Activated CD8-positive, alpha-beta T cell treated with anti-CD3 and anti-CD28 coated beads, Interleukin-2, amount 10 ng/mL, durations not matched to agents 7 days and 5 days (primary cell): ENCODE results near the gene STX18. TPM values are rescaled to one million over a fixed set of nuclear protein-coding genes. Genes with fewer than 3 reads are reported as not detected.

Source experiments
- ATAC-seq: fragments of 150-1000 bp; cut with Tn5 transposase; one replicate; pipeline ENCODE4 v1.10.0; 2021; ENCODE audit warnings: moderate library complexity
- CTCF ChIA-PET: fragments of 350-600 bp; sonication (Branson Sonifier 250); formaldehyde crosslinking; loops from one replicate; lab custom pipeline; 2021; ENCODE audit warnings: antibody characterized with exemption; lab: Charles Lee
- POLR2A ChIA-PET: fragments of 350-600 bp; sonication (Branson Sonifier 250); formaldehyde crosslinking; loops from one replicate; lab custom pipeline; 2021; ENCODE audit warnings: antibody characterized with exemption; lab: Charles Lee
- DNase-seq: peaks from one replicate; pipeline ENCODE4 v3.0.0-alpha.2; 2020
- H3K27ac Mint-ChIP-seq: one replicate; pipeline ENCODE4 v1.8.0; 2021; ENCODE audit warnings: mild to moderate bottlenecking, mixed read lengths
- H3K27me3 Mint-ChIP-seq: one replicate; pipeline ENCODE4 v1.8.0; 2021; ENCODE audit warnings: low read depth, mixed read lengths
- H3K36me3 Mint-ChIP-seq: one replicate; pipeline ENCODE4 v1.8.0; 2021; ENCODE audit warnings: low read depth, mixed read lengths
- H3K4me1 Mint-ChIP-seq: one replicate; pipeline ENCODE4 v1.8.0; 2021; ENCODE audit warnings: low read depth, mixed read lengths
- H3K4me3 Mint-ChIP-seq: one replicate; pipeline ENCODE4 v1.8.0; 2021; ENCODE audit warnings: mild to moderate bottlenecking, mixed read lengths
- H3K9me3 Mint-ChIP-seq: one replicate; pipeline ENCODE4 v1.8.0; 2022; ENCODE audit warnings: mixed read lengths; ENCODE audit not compliant: insufficient read depth
- total RNA-seq, 2 experiments: library from RNA; stranded (reverse); gene quantifications; one replicate each; pipeline ENCODE4 v1.2.3, GENCODE V29; 2021

The STX18 gene
- total RNA-seq, 2 experiments from 2014 or later: 21.2 to 24.9 TPM

DNA sequence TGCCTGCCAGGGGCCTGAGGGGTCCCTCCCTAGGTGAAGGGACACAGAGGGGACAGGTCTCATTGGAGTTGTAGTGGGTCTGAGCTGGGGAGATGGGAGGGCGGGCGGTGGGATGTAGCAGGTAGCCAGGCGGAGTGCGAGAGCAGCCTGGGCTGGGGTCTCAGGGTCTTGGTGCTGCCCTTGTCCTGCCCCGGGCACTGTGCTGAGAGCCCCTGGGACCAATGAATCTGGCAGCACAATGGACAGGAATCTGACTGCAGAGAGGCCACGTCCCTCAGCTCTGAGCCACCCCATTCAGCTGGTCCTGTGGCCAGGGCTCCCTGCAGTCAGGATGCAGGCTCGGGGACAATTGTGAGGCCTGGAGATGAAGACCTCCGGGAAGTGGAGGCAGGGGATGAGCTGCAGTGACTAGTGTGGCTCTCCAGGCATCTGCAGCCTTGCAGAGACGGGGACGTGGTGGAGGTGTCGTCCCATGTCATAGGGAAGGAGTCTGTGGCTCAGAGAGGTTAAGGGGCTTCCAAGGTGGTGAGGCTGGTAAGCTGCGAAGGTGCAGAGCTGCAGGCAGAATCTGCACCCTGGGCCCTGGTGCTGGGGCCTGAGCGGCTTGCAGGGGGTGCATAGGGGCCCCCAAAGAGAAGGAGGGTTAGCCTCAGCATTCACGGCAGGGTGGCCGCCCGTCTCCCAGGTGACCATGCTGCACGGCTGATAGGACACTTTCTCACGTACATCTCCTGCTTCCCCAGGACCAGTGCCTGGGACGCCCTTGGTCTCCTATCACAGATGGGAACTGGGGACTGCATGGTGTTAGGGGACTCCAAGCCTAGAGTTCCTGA, 134.3 kb downstream of the STX18 start:
- no peak overlapping the region for H3K27ac Mint-ChIP-seq
- no peak for ATAC-seq
- no peaks in the 10 kb centered on the region for H3K4me1 Mint-ChIP-seq
- CTCF ChIA-PET: no interaction called here
- H3K27me3 Mint-ChIP-seq: no peaks in the 10 kb centered on the region
- no peak overlapping the region for H3K4me3 Mint-ChIP-seq
- no peak for DNase-seq
- no peaks in the 10 kb centered on the region for H3K9me3 Mint-ChIP-seq
- POLR2A ChIA-PET: no interaction called here
- no peaks in the 10 kb centered on the region for H3K36me3 Mint-ChIP-seq

DNA sequence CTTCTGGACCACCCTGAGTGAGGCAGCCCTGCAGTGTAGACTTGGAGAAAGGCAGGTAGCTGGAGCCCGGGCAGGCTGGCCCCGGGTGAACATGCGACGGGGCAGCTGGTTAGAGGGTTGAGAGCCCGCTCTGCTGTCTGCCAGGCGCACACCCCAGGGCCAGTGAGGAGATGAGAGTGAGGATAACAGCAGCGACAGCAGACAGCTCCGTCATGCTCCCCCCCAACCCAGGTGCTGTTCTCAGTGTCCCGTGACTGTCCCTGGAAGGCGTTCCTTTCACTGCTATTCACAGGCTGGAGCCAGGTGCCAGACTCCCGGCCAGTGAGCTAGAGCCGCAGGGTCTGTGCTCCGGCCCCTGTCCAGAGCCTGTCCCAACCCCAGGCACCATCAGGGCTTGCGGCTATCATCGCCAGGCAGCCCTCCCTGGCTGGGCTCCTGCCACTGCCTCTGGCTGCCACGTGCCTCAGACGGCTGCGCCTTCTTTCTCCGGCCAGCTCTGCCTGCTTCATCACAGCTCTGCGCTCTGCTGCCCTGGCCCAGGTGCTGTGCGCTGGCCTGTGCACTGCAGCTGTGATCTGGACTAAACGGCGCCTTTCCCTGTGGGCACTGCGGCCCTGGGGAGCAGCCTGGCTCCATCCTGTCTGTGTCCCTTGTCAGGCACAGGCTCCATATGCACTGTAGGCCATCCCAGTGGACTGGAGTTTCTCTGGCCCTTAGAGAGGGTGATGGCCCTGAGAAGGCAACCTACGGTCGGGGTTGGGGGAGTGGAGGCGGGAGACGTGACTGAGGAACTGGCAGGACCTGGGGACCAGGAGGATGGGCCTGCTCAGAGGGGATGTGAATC, 135.2 kb downstream of the STX18 start:
- H3K36me3 Mint-ChIP-seq: no peaks in the 10 kb centered on the region
- CTCF ChIA-PET: no interaction called here
- no peak for ATAC-seq
- no peaks in the 10 kb centered on the region for H3K4me1 Mint-ChIP-seq
- no peak overlapping the region for H3K27ac Mint-ChIP-seq
- no peak for DNase-seq
- POLR2A ChIA-PET: no interaction called here
- H3K4me3 Mint-ChIP-seq: no peak overlapping the region
- H3K27me3 Mint-ChIP-seq: no peaks in the 10 kb centered on the region
- no peaks in the 10 kb centered on the region for H3K9me3 Mint-ChIP-seq

DNA sequence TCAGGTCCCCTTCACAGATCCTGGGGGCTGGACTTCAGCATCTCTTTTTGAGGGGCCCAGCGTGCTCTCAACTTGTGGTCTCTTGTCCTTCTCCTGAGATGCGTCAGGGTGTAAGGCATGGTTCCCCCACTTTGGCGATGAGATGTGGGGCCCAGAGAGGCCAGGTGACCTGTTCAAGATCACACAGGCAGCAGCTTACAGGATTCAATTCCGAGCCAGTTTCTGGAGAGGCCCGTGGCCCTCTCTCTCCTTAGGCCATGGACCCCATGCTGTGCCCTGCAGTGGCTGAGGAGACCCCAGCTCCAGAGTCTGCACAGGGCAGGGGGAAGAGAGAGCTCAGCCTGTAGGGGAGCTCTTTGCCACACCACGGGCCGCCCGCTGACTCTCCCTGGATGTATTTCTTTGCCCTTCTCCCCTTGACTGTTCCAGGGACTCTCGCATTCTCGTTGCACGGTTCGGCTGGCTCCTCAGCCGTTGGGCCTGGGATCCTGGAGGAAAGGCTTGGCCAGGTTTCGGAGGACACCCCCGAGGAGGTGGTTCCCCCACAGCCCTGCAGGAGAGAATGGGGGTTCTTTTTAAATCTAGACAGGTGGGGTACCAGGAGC, 136.4 kb downstream of the STX18 start:
- H3K27ac Mint-ChIP-seq: no peak overlapping the region
- H3K36me3 Mint-ChIP-seq: no peaks in the 10 kb centered on the region
- ATAC-seq (no peak), DNase-seq (no peak)
- H3K4me1 Mint-ChIP-seq: no peaks in the 10 kb centered on the region
- H3K27me3 Mint-ChIP-seq: no peaks in the 10 kb centered on the region
- H3K4me3 Mint-ChIP-seq: no peak overlapping the region
- CTCF ChIA-PET: no interaction called here
- POLR2A ChIA-PET: no interaction called here
- H3K9me3 Mint-ChIP-seq: no peaks in the 10 kb centered on the region

DNA sequence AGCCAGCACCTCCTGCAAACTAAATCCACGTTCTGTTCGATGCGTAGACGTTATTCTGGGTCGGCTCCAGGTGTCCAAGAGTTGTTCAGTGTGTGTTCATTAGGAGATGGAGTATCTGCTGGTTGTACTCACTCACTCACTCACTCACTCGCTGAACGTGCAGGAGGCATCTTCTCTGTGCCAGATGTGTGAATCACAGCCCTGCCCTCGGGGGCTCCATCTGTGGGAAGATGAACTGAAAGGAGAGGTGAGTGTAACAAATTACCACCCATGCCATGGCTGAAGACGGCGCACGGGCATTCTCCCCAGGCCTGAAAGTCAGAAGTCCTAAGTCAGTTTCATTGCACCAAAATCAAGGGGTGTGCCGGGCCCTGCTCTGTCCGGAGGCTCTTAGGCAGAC, 138.9 kb downstream of the STX18 start:
- Mint-ChIP-seq H3K27ac (no peak overlapping the region), H3K9me3 (no peaks in the 10 kb centered on the region), H3K4me1 (no peaks in the 10 kb centered on the region), H3K36me3 (no peaks in the 10 kb centered on the region), H3K27me3 (no peaks in the 10 kb centered on the region), H3K4me3 (no peak overlapping the region)
- ChIA-PET POLR2A (no interaction called here), CTCF (no interaction called here)
- DNase-seq (no peak), ATAC-seq (no peak)

DNA sequence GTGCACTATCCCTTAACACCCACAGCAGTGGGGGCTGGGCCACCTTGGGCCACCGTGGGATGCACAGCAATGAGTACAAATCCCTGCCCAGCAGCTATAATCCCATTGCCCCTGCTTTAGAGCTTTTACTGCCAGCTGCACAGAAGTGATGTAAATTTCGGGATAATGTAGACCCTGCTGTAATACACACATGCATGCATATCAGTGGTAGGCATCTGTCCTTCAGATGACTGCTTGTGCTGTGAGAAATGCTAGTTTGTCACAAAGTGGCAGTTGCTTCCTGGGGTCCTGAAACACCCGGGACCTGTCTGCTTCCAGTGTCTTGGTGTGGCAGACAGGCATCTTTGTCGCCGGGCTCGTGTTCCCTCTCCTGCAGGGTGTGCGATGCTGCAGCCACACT, 140.8 kb downstream of the STX18 start:
- no peaks in the 10 kb centered on the region for H3K27me3 Mint-ChIP-seq
- no peak for DNase-seq
- ChIA-PET POLR2A (no interaction called here), CTCF (no interaction called here)
- no peak overlapping the region for H3K4me3 Mint-ChIP-seq
- no peak for ATAC-seq
- no peaks in the 10 kb centered on the region for H3K9me3 Mint-ChIP-seq
- no peaks in the 10 kb centered on the region for H3K4me1 Mint-ChIP-seq
- no peak overlapping the region for H3K27ac Mint-ChIP-seq
- H3K36me3 Mint-ChIP-seq: no peaks in the 10 kb centered on the region

DNA sequence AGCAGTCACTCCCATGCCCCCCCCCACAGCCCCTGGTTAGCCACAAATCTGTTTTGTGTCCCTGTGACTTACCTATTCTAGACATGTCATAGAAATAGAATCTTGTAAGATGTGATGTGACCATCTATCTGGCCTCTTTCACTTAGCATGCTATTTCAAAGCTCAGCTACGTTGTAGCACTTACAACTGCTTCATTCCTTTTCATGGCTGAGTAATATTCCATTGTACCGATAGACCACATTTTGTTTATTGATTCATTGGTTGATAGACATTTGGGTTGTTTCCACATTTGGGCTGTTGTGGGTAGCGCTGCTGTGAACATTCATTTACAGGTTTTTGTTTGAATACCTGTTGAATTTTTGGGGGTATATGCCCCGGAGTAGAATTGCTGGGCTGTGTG, 143.4 kb downstream of the STX18 start:
- no peaks in the 10 kb centered on the region for H3K36me3 Mint-ChIP-seq
- POLR2A ChIA-PET: no interaction called here
- no peaks in the 10 kb centered on the region for H3K9me3 Mint-ChIP-seq
- DNase-seq (no peak), ATAC-seq (no peak)
- CTCF ChIA-PET: no interaction called here
- H3K4me1 Mint-ChIP-seq: no peaks in the 10 kb centered on the region
- no peak overlapping the region for H3K4me3 Mint-ChIP-seq
- no peaks in the 10 kb centered on the region for H3K27me3 Mint-ChIP-seq
- no peak overlapping the region for H3K27ac Mint-ChIP-seq

DNA sequence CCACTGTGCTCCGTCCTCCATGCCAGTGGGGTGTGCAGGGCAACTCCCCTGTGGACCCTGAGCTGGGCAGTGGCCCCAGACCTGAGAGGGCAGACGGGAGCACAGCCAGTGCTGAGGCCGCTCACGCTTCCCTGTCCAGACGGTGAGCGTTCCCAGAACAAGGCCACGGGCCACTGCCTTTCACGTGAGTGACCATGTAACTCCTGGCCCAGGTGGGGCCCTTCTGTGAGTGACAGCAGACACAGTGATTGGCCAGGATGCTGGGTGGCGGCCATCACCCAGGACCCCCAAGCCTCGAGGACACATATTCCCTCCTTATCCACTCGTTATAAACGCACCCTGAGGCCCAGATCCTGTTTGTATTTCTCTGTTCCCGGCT, 144.4 kb downstream of the STX18 start:
- Mint-ChIP-seq H3K4me1 (no peaks in the 10 kb centered on the region), H3K27ac (no peak overlapping the region), H3K36me3 (no peaks in the 10 kb centered on the region), H3K9me3 (no peaks in the 10 kb centered on the region), H3K4me3 (no peak overlapping the region), H3K27me3 (no peaks in the 10 kb centered on the region)
- CTCF ChIA-PET: no interaction called here
- DNase-seq (no peak), ATAC-seq (no peak)
- POLR2A ChIA-PET: no interaction called here

DNA sequence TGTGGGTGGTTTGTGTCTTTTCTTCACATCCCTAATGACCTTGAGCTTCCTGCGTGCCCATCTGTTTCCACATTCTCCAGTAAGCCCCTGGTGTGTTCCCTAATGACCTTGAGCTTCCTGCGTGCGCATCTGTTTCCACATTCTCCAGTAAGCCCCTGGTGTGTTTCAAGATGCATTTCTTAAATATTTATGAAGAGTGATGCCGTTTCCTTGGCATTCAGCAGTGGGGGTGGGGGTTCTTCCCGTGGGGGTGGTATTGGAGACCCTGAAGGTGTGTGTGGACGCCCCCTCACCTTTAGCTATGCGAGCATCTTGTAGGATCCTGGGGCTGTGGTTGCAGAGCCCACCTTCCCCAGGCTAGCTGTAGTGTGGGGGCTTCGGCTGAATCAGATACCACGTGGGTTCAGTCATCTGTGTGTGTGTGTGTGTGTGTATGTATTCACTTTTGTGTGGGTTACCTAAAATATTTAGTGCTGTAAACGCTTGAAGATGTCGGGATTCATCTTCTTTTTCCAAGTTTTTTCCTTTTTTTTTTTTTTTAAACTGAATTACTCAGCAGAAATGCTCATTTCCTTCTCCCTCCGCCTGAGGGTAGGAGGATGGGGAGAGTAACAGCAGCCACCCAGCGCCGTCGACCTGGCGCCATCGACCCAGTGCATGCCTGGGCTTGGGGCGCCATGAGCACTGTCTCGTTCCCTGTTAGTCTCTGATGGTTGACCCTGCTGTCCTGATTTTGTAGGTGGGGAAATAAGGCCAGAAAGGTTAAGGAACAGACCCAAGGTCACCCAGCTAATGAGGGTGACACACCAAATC, 145.0 kb downstream of the STX18 start:
- no peaks in the 10 kb centered on the region for H3K27me3 Mint-ChIP-seq
- H3K9me3 Mint-ChIP-seq: no peaks in the 10 kb centered on the region
- DNase-seq (no peak), ATAC-seq (no peak)
- CTCF ChIA-PET: no interaction called here
- no peaks in the 10 kb centered on the region for H3K36me3 Mint-ChIP-seq
- H3K27ac Mint-ChIP-seq: no peak overlapping the region
- H3K4me1 Mint-ChIP-seq: no peaks in the 10 kb centered on the region
- POLR2A ChIA-PET: no interaction called here
- H3K4me3 Mint-ChIP-seq: no peak overlapping the region

DNA sequence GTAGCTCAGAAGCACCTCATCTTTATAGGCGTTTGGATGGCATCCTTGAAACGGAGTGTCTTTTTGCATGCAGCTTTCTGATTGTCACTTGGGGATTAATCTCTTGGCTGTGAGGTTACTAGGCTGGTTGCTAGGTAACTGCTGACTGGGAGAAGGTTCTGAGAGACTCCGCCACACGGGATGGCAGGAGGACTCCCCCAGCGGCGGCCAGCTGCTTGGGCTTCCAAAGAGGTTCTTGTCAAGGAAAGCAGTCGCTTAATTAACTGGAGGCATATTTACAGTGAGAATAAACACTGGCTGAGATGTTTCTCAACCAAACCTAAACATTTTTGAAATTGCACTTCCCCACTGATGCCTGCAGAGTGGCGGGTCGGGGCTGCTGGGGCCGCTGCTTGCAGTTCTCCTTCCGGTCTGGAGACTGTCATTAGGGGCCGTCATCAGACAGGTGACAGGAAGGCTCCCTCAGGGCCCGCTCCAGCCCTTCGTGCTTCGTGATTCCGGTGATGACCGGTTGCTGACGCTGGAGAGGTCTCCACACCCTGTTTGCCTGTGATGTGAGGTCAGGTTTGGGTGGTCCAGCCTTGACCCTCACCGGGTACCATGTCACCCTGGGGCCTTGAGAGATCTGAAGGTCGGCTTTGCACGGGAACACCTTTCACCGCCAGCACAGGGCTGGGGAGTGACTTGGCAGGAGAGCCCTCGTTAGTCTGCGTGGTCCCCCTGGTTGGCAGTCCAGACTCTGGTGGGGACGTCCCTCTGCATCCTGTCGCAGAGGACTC, 145.8 kb downstream of the STX18 start:
- ATAC-seq: no peak
- no peaks in the 10 kb centered on the region for H3K9me3 Mint-ChIP-seq
- no peak overlapping the region for H3K4me3 Mint-ChIP-seq
- ChIA-PET POLR2A (interaction anchor here (0.6 kb wide), 1 partner anchor 20 kb away, joined by 3 read pairs; no protein-coding TSS in a partner anchor), CTCF (interaction anchor here (1.3 kb wide), 1 partner anchor 34 kb away, joined by 3 read pairs; no protein-coding TSS in a partner anchor)
- DNase-seq: no peak
- H3K27me3 Mint-ChIP-seq: no peaks in the 10 kb centered on the region
- H3K27ac Mint-ChIP-seq: no peak overlapping the region
- H3K36me3 Mint-ChIP-seq: no peaks in the 10 kb centered on the region
- no peaks in the 10 kb centered on the region for H3K4me1 Mint-ChIP-seq

DNA sequence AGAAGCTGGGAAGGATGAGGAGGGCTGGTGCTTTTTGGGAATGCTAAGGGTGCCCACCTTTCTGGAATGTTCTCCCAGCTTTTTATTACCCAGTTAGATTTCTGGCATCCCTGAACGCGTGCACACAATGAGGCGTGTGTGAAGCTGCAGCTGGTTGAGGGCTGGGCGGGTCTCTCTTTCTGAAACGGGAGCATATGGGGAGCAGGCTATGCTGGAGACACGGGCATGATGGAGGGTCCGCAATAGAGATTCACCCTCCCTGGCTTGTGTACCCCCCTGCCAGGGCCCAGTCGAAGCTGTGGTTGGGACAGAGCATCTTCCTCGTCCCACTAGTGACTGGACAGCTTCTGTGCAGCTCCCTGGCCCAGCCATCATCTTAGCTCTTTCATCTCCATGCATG, 146.5 kb downstream of the STX18 start:
- Mint-ChIP-seq H3K4me1 (no peaks in the 10 kb centered on the region), H3K27me3 (no peaks in the 10 kb centered on the region), H3K9me3 (no peaks in the 10 kb centered on the region), H3K36me3 (no peaks in the 10 kb centered on the region), H3K27ac (no peak overlapping the region), H3K4me3 (no peak overlapping the region)
- CTCF ChIA-PET: interaction anchor here (1.3 kb wide), 1 partner anchor 34 kb away, joined by 3 read pairs; no protein-coding TSS in a partner anchor
- no peak for DNase-seq
- POLR2A ChIA-PET: interaction anchor here (0.6 kb wide), 1 partner anchor 21 kb away, joined by 3 read pairs; no protein-coding TSS in a partner anchor
- no peak for ATAC-seq

DNA sequence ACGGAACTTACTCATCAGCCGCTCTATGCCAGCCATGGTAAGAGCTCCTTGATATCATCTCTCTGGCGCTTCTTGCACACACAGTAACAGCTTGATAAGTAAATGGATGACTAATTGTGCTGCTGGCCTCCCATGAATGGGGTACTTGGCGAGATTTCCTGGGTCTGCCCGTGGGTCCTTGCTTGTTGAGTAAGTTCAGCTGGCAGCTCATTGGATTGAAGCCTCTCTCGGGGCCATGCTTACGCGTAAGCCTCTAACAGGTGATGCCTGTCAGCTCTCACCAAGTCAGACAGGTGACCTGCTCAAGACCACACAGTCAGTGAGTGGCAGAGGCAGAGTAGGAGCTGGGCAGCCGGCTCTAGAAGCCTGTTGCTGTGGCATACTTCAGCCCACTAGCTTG, 147.2 kb downstream of the STX18 start:
- Mint-ChIP-seq H3K4me1 (no peaks in the 10 kb centered on the region), H3K36me3 (no peaks in the 10 kb centered on the region), H3K9me3 (no peaks in the 10 kb centered on the region), H3K27ac (no peak overlapping the region), H3K4me3 (no peak overlapping the region), H3K27me3 (peaks cover 2% of the 10 kb centered on the region)
- no peak for DNase-seq
- ChIA-PET CTCF (interaction anchor here (0.6 to 1.3 kb wide), 2 partner anchors 35 to 37 kb away, joined by 3 read pairs; no protein-coding TSS in a partner anchor), POLR2A (interaction anchor here (1.1 kb wide), 1 partner anchor 147 kb away, joined by 3 read pairs; the partner anchor contains the start of gene TMEM128)
- ATAC-seq: no peak
